Measurements from ENCODE around the gene DZIP1. TPM values are rescaled to one million over a fixed set of nuclear protein-coding genes. Genes with fewer than 3 reads are reported as not detected.

Gene DZIP1
- total RNA-seq, 2 experiments from 2014 or later: 0.17 to 0.33 TPM

DNA sequence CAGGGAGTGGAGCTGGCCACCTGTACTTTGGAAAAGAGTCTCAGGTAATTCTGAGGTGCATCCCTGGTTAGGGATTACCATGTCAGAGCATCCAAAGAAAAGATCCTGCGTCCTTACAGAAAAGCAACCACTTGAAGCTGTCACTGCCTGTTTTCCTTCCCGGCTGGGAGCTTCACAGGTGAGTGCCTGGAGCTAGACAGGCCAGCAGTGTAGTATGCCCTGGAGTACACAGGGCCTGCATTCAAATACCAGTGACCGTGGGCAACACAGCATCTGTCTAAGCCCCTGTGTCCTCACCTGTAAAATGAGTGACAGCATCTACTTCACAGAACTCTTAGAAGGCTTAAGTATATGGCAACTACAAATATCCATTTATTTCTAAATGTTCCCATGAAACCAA is 29.0 kb downstream of the DZIP1 start:
- CTCF ChIA-PET: interaction anchor here (1.4 kb wide), 1 partner anchor 8 kb away, joined by 6 read pairs; no protein-coding TSS in a partner anchor
- no peak overlapping the region for H3K27ac Mint-ChIP-seq
- no peak for DNase-seq
- POLR2A ChIA-PET: no interaction called here
- H3K4me3 Mint-ChIP-seq: no peak overlapping the region
- no peaks in the 10 kb centered on the region for H3K4me1 Mint-ChIP-seq (ENCODE audit: low read depth)
- H3K9me3 Mint-ChIP-seq: no peaks in the 10 kb centered on the region
- intact Hi-C loops (cut with micrococcal nuclease): no loop called here
- peaks cover 3% of the 10 kb centered on the region for H3K27me3 Mint-ChIP-seq
- no peaks in the 10 kb centered on the region for H3K36me3 Mint-ChIP-seq

DNA sequence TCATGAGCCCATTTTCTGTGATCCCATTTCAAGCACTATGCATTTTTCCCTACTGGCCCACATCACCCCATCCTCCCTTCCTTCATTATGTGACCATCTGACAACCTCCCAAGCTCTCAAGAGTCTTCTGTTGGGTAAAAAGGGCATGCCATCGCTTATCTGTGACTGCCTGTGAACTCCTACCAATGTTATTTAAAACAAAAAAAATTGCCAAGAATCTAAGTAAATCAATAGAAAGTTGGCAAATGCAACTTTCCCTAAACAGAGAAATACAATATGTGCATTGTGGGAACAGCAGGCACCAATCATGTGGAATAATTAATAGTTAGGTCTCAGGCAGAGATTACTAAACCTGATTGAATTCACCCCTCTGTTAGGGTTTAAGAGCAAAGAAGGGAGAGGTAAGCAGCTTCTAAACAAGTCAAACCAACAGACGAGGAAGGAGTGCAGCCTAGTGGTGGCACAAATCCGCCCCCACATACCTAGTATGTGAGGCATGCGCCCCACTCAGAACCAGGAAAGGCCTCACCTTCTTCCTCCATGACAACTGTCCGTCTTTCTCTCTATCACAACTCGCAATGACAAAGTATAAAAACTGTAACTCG is 29.8 kb downstream of the DZIP1 start:
- intact Hi-C loops (cut with micrococcal nuclease): no loop called here
- DNase-seq: no peak
- Mint-ChIP-seq H3K4me3 (no peak overlapping the region), H3K9me3 (no peaks in the 10 kb centered on the region), H3K36me3 (no peaks in the 10 kb centered on the region), H3K27ac (no peak overlapping the region), H3K4me1 (ENCODE audit: low read depth) (no peaks in the 10 kb centered on the region), H3K27me3 (peaks cover 3% of the 10 kb centered on the region)
- POLR2A ChIA-PET: no interaction called here
- CTCF ChIA-PET: interaction anchor here (1.0 to 1.4 kb wide), 2 partner anchors 9 to 219 kb away, joined by 5 to 6 read pairs; no protein-coding TSS in a partner anchor

DNA sequence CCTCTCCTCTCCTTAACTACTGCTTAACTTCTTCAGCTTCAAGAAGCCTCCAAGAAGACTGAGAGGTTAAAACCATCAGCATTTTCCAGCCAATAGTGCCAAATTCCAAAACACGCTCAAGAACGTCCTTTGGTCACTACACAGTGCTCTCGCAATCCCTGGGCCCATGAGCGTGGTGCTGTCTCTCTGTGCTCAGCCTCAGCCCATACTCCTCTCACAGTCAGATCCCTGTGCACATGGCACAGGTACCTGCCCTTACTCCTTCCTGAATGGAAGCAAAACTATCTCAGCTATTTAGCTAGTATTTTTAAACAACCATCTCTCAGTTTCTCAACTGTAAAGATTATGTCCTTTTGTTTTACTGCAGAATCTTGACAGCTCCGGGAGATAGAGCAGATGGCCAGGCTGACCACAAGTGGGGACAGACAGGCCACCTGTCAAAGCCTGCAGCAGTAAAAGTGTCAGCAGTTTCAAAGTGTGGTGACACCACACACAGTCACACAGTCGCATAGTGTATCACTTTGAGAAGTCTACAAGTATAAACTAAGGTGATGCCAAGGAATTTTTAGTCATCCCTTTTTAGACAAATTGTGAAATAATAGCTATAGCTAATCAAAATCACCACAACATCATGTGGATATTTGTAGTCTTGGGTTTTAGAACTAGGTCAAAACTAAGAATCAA is 35.7 kb downstream of the DZIP1 start:
- H3K27ac Mint-ChIP-seq: no peak overlapping the region
- no peak for DNase-seq
- no peak overlapping the region for H3K4me3 Mint-ChIP-seq
- peaks cover 3% of the 10 kb centered on the region for H3K27me3 Mint-ChIP-seq
- ChIA-PET POLR2A (no interaction called here), CTCF (interaction anchor here (0.6 to 1.7 kb wide), 4 partner anchors 15 to 365 kb away, joined by 3 to 5 read pairs (median 4); no protein-coding TSS in a partner anchor)
- no peaks in the 10 kb centered on the region for H3K4me1 Mint-ChIP-seq (ENCODE audit: low read depth)
- intact Hi-C loops (cut with micrococcal nuclease): no loop called here
- no peaks in the 10 kb centered on the region for H3K9me3 Mint-ChIP-seq
- no peaks in the 10 kb centered on the region for H3K36me3 Mint-ChIP-seq

DNA sequence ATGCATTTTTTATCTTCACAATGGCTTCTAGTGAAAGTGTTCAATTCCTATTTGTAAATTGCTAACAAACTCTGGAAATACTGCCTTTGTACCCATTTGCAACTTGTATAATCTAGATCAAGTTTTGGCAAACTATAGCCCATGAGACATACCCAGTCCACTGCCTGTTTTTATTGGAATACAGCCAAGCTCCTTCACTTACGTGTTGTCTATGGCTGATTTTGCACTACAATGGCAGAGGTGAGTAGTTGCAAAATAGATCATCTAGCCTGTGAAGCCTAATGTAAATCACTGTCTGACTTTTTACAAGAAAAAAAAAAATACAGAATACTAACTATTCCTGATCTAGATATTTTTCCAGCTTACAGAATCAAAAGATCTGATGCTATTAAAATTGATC is 37.1 kb downstream of the DZIP1 start:
- CTCF ChIA-PET: no interaction called here
- Mint-ChIP-seq H3K9me3 (no peaks in the 10 kb centered on the region), H3K27ac (no peak overlapping the region), H3K4me3 (no peak overlapping the region), H3K4me1 (ENCODE audit: low read depth) (no peaks in the 10 kb centered on the region), H3K27me3 (peaks cover 7% of the 10 kb centered on the region), H3K36me3 (no peaks in the 10 kb centered on the region)
- no peak for DNase-seq
- POLR2A ChIA-PET: no interaction called here
- intact Hi-C loops (cut with micrococcal nuclease): no loop called here

DNA sequence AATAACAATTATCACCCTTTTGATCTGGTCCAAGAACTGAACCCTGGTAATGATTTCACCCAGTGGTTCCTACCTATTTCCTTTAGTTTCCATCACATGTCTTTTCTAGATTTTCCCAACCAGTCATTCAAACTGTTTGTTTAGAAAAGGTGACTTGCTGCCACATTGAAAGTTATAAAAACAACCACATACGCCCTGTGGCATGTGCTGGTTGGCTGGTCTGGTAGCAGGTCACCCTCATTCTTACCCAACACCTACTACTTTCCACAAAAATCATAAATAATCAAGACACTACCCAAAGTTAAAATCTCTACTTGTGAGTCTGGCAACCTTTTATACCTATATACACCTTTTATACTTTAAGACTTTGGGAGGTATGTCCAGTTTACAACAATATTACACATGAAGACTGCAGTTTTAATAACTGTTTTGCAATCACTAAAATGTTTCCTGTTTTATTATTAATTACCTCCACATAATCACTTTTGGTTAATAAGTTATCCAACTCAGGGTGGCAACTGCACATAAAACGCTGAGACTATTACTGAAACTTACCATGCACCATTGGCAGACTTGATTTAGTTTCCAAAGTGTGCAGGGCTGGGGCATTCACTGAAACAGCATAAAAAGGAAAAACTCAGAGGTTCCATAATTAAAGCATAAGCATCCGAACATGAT is 38.9 kb downstream of the DZIP1 start:
- Mint-ChIP-seq H3K4me3 (no peak overlapping the region), H3K27me3 (peaks cover 17% of the 10 kb centered on the region), H3K9me3 (no peaks in the 10 kb centered on the region), H3K27ac (no peak overlapping the region), H3K4me1 (ENCODE audit: low read depth) (no peaks in the 10 kb centered on the region), H3K36me3 (no peaks in the 10 kb centered on the region)
- POLR2A ChIA-PET: no interaction called here
- CTCF ChIA-PET: no interaction called here
- no peak for DNase-seq
- intact Hi-C loops (cut with micrococcal nuclease): no loop called here

DNA sequence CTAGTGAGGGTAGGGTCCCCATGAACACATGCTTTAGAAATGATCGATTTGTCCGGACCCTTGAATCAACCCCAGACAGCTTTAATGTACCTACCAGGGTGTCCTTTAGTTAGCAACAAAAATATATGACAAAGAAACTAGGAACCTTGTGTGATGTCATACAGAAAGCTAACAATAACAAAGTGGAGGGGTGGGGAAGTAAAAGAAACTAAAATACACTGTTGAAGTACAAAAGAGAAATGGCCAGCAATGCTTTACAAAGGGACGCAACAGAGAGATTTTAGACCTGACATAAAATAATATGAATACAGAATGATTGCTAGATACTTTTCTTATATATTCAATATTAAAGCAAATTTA is 40.0 kb downstream of the DZIP1 start:
- Mint-ChIP-seq H3K4me1 (ENCODE audit: low read depth) (no peaks in the 10 kb centered on the region), H3K4me3 (no peak overlapping the region), H3K27ac (no peak overlapping the region), H3K27me3 (peaks cover 17% of the 10 kb centered on the region), H3K9me3 (no peaks in the 10 kb centered on the region), H3K36me3 (no peaks in the 10 kb centered on the region)
- intact Hi-C loops (cut with micrococcal nuclease): no loop called here
- POLR2A ChIA-PET: no interaction called here
- CTCF ChIA-PET: no interaction called here
- no peak for DNase-seq

DNA sequence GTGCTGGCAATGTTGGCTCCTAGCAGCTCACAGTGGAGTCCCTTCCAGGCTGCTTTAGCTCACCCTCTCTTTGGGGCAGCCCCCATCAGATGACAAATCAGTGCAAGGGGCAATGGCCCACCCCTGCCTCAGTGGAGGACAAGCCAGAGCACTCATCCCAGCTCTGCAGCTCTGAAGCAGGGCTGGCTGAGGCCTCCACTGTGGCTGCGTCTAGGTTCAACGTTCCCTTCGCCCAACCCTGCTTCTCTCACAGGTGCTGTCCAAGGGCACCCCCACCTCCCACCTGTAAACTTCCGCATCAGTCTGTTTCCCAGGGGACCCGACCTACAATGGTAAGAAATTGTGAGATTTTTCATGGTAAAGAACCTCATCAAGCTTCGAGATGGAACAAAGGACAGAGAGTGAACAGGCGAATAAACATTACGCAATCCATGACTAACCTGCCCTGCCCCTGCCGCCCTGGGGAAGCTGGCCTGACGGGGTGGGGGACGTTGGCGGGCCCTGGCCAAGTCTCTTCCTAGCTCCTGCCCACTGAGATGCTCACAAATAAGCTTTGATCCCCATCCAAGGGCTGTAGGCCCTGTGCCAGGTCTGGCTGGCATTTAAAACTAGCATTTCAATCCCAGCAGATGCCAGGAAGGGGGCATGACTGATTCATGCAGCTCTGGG is 40.5 kb downstream of the DZIP1 start:
- no peak overlapping the region for H3K4me3 Mint-ChIP-seq

DNA sequence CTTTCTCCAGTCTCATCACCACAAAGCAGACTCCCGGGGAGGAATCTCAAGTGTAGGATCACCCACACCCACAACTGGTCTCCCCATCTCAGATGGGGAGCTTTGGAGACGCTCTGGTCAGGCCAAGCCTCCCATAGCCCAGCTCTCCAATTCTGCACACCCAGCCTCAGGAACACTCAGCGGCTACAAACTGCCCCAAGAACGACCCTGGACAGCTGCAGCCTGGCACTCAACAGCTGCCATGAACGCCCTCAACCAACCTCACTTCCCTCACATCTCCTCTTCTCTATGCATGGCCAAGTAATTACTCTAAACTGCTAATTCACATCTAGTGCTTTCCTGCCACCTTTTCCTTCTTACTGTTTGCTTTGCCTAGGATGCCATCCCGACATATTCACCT is 42.6 kb downstream of the DZIP1 start:
- Mint-ChIP-seq H3K9me3 (no peaks in the 10 kb centered on the region), H3K27ac (no peak overlapping the region), H3K36me3 (no peaks in the 10 kb centered on the region), H3K4me1 (ENCODE audit: low read depth) (no peaks in the 10 kb centered on the region), H3K27me3 (peaks cover 21% of the 10 kb centered on the region), H3K4me3 (no peak overlapping the region)
- ChIA-PET CTCF (interaction anchor here (0.9 kb wide), 1 partner anchor 232 kb away, joined by 4 read pairs; no protein-coding TSS in a partner anchor), POLR2A (no interaction called here)
- intact Hi-C loops (cut with micrococcal nuclease): no loop called here
- DNase-seq: no peak

More for the DNA sequence above, 40.5 kb downstream of the DZIP1 start:
- peaks cover 21% of the 10 kb centered on the region for H3K27me3 Mint-ChIP-seq
- H3K27ac Mint-ChIP-seq: no peak overlapping the region
- intact Hi-C loops (cut with micrococcal nuclease): no loop called here
- H3K4me1 Mint-ChIP-seq (ENCODE audit: low read depth): no peaks in the 10 kb centered on the region
- no peaks in the 10 kb centered on the region for H3K36me3 Mint-ChIP-seq
- POLR2A ChIA-PET: no interaction called here
- H3K9me3 Mint-ChIP-seq: no peaks in the 10 kb centered on the region
- CTCF ChIA-PET: no interaction called here
- no peak for DNase-seq

DNA sequence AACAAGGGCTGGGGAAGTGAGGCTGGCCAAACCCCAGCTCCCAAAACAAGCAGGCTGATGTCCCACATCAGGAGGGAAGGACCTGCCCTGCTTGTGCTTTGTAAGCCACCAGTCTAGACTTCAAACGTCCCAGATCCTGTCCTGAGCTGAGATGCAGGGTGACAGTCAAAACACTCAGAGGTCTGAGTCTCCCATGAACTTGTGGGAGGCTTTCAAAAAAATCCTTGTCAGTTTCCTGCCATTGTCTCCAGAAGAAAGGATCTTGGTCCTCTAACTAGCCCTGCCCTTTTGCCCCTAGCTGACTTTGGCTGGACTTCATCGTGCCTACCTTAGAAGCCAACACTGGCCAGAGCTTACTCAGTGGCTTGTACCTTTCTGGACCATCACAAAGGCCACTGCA is 43.3 kb downstream of the DZIP1 start:
- ChIA-PET CTCF (no interaction called here), POLR2A (no interaction called here)
- peaks cover 21% of the 10 kb centered on the region for H3K27me3 Mint-ChIP-seq
- no peak overlapping the region for H3K4me3 Mint-ChIP-seq
- no peaks in the 10 kb centered on the region for H3K4me1 Mint-ChIP-seq (ENCODE audit: low read depth)
- no peaks in the 10 kb centered on the region for H3K9me3 Mint-ChIP-seq
- DNase-seq: no peak
- H3K36me3 Mint-ChIP-seq: no peaks in the 10 kb centered on the region
- H3K27ac Mint-ChIP-seq: no peak overlapping the region
- intact Hi-C loops (cut with micrococcal nuclease): no loop called here

DNA sequence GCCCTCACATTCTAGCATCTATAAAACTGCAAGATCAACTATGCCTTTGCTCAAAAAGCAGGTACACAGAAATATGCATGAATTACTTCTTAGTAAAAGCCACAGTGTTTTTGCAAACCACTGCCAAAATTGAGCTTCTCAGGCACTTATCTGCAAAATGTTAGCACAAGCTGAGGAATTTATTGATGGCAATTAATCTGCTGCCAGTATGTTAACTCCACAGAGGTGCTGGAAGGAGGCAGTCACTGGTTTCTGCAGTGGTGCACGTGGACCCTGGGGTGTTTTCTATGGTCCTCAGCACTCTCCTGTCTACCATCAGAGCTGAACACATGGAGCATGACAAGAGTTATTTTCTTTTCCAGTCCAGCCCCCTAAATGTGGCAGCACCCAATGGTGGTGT is 47.8 kb downstream of the DZIP1 start:
- no peaks in the 10 kb centered on the region for H3K9me3 Mint-ChIP-seq
- peaks cover 13% of the 10 kb centered on the region for H3K27me3 Mint-ChIP-seq

DNA sequence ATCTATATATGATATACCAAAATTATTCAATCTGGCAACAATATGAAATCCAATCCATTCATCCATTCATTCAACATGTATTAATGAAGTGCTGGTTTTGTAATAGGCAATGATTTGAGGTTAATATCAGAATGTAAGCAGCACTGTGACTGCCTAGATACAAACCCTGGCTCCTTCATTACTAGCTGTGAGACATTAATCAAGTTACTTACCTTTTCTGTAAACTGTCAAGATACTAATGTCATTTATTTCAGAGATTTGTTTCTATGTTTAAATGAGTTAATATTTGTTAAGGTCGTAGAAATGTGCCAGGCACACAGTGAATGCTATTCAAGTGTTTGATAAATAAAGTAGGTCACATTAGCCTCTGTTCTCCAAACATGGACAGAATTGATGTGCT is 51.0 kb downstream of the DZIP1 start:
- DNase-seq: no peak
- Mint-ChIP-seq H3K4me3 (no peak overlapping the region), H3K9me3 (no peaks in the 10 kb centered on the region), H3K27me3 (peaks cover 10% of the 10 kb centered on the region), H3K27ac (no peak overlapping the region), H3K4me1 (ENCODE audit: low read depth) (no peaks in the 10 kb centered on the region), H3K36me3 (no peaks in the 10 kb centered on the region)
- POLR2A ChIA-PET: interaction anchor here (0.6 kb wide), 1 partner anchor 1727 kb away, joined by 3 read pairs; no protein-coding TSS in a partner anchor
- intact Hi-C loops (cut with micrococcal nuclease): no loop called here
- CTCF ChIA-PET: no interaction called here

More for the DNA sequence above, 47.8 kb downstream of the DZIP1 start:
- H3K4me1 Mint-ChIP-seq (ENCODE audit: low read depth): no peaks in the 10 kb centered on the region
- POLR2A ChIA-PET: no interaction called here
- CTCF ChIA-PET: interaction anchor here (1.0 kb wide), 1 partner anchor 60 kb away, joined by 3 read pairs; no protein-coding TSS in a partner anchor
- no peak for DNase-seq
- intact Hi-C loops (cut with micrococcal nuclease): no loop called here
- no peak overlapping the region for H3K27ac Mint-ChIP-seq
- no peak overlapping the region for H3K4me3 Mint-ChIP-seq
- H3K36me3 Mint-ChIP-seq: no peaks in the 10 kb centered on the region

DNA sequence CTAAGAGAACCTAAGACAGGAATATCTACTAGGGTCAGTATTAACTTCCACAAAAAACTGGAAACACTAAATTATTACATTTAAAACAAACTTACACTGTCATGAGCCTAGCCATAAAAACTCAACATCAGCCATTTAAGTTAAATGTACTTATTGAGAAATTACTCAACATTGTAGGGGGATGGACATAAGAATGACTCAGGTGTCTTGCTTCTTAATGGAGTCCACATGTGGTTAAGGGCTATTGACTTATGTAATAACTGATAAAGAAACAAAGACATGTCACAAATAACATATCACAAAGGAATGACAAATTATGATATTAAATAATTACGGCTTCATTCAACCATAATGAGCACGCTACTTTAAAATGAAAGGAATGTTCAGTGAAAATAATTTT is 55.8 kb downstream of the DZIP1 start:
- CTCF ChIA-PET: no interaction called here

More for the DNA sequence above, 55.8 kb downstream of the DZIP1 start:
- POLR2A ChIA-PET: no interaction called here
- intact Hi-C loops (cut with micrococcal nuclease): no loop called here
- no peaks in the 10 kb centered on the region for H3K36me3 Mint-ChIP-seq
- H3K4me3 Mint-ChIP-seq: no peak overlapping the region
- no peak for DNase-seq
- H3K4me1 Mint-ChIP-seq (ENCODE audit: low read depth): no peaks in the 10 kb centered on the region
- H3K27me3 Mint-ChIP-seq: peaks cover 12% of the 10 kb centered on the region
- no peak overlapping the region for H3K27ac Mint-ChIP-seq
- no peaks in the 10 kb centered on the region for H3K9me3 Mint-ChIP-seq

All from activated CD4-positive, alpha-beta memory T cell treated with anti-CD3 and anti-CD28 coated beads for 36 hours (primary cell).